GM12892 (cell line): Measurements from ENCODE around the gene MACROD2.

ENCODE experiments used
- POLR2A ChIP-seq: IDR thresholded peaks from 2 replicates; pipeline ENCODE4 v1.6.1; 2011; ENCODE audit warnings: low read depth, low read length, control low read depth
- POLR2AphosphoS5 ChIP-seq: IDR thresholded peaks from 2 replicates; pipeline ENCODE4 v1.6.1; 2011; ENCODE audit warnings: low read depth, low read length, control low read depth

GRCh38 chr20:16057651-16058050 is 2062.3 kb downstream of the MACROD2 start:
- TF ChIP-seq POLR2A (no peak), POLR2AphosphoS5 (no peak)
